ENCODE results near the gene BOK.
"Not testable (repeated sequence)": the region's sequence is repeated elsewhere in the genome, so short reads cannot be mapped to it uniquely, and the experiment has no call there.

Gene BOK

DNA sequence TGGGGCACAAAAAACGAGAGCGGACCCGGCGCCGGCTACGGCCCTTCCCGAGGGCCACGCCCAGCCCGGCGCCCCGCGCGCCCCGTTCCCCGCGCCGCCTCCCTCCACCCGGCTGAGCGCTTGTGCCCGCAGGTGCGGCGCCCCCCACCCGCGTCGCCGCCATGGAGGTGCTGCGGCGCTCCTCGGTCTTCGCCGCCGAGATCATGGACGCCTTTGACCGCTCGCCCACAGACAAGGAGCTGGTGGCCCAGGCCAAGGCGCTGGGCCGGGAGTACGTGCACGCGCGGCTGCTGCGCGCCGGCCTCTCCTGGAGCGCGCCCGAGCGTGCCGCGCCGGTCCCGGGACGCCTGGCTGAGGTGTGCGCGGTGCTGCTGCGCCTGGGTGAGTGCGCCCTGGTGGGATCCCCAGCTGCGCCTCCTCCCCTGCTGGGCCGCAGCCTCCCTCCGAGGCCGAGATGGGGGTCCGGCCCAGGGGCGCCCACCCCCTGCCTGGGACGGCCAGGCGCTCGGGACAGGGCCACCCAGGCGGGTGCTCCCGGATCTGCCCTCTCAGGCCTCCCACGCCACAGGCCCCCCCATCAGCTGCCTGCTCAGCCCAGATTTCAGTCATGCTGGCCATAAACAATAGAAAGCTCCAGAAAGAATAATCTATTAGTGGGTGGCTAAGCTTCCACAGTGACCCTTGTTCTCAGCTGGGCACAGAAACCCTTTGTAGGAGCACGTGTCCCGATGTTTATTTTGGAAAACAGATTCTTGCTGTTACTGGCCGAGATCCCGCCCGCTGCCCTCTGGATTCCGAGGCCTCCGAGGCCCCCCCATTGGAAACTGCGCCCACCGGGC is 997 bp downstream of the BOK start:
- no peak for DNase-seq

GRCh38 chr2:241560162-241560882 is 1.8 kb downstream of the BOK start:
- DNase-seq = no peak

DNA sequence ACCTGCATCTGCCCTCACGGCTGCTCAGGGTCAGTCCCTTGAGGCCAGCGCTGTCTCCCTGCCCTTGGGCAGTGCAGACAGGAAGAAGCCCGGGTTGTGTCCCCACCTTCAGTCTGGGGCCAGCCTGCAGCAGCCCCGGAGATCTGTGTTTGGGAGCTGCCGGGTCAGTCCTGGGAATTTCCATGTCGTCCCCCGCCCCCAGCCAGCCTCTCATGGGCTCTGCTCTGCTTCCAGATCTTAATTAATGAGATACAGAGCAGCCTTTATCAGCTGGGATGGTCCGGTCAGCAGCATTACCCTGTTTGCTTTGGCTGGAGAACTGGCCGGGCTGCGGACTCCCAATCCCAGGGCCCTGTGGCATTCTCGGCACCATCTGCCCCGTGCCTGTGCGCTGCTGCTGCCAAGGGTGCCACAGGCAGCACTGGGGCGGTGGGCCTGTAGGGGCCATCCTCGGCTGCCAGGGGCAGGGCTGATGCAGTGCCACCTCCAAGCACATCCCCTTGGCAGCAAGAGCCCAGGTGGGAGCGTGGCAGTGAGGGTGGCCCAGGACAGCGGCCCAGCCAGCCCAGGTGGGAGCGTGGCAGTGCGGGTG is 2.4 kb downstream of the BOK start:
- DNase-seq = no peak

DNA sequence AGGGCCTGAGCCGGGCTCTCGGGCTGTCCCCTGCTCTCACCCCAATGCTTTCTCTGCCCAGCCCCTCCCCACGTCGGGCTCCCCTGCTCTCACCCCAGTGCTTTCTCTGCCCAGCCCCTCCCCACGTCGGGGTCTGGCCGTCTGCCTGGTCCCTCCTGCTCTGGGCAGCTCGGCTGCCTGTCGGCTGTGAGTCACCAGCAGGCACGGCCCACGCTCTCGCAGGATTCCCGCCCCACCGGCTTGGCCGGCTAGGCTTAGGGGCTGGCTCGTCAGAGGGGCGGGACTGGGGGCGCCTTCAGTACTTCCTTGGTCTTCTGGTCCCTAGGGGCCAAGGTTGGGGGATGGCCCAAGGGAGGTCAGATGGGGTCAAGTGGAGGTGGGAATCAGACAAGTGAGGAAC is 3.3 kb downstream of the BOK start:
- no peak for DNase-seq

GRCh38 chr2:241562269-241562891 is 3.8 kb downstream of the BOK start:
- DNase-seq = no peak

DNA sequence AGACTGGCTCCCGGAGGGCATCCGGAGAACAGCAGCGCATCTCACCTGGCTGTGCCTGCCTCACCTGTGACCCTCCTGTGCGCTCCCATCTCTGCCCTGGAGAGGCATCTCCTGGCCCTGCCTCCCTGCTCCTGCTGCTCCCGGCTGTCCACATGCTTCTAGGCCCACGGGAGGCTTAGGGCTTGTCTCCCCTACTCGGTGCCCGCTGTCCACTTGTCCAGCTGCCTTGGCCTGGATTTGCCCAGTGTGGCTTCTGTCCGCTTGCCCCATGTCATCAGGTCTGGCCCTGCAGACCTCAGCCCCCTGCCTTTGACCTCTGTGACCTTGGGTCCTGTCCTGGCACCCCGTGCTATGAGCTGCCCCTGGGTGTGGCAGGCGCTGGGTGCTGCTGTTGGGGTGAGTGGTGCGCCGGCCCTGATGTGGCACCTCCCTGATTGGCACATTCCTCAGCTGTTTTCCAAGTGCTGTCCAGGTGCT is 4.5 kb downstream of the BOK start:
- DNase-seq = no peak

DNA sequence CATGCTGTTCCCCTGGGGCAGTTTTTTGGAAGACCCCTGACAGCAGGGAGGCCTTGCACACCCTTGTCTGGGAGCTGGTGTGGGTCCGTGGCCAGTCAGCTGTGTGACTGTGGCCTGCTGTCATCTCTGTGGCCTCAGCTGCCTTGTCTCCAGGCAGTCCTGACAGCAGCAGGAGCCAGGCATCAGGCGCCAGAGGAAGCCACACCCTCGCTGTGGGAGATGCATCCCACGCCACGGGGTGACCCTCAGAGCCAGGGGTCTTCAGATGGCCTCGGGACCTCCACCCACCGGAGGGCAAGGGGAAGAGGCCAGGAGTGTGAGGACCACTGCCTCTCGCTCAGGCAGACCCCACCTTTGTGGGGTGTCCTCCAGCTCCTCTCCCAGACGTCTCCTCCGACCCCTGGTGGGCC is 5.0 kb downstream of the BOK start:
- no peak for DNase-seq

DNA sequence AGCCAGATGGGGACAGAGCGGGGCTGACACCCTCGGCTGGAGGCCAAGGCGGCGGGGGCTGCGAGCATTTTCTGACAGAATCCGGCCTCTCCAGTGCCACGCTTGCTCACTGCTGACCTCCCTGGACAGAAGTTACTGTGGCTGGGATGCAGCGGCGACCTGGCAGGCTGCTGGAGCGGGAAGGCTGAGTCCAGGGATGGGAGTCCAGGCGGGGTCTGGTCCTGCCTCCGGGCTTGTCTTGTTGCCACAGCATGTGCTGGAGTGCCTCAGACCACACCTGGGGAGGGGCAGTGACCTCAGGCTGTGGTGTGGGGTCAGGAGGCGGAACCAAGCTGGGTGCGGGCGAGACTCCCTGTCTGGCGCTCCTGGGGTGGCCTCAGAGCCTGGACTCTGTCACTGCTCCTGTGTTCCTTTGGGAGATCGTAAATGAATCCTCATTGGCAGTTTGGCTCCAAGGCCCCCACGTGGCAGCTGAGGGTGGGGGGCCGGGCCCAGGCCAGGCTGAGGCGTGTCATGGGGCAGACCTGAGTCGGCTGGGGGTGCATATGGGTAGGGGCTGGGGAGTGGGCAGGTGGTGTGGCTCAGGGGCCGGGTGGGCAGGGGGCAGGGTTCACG is 5.5 kb downstream of the BOK start:
- no peak for DNase-seq

DNA sequence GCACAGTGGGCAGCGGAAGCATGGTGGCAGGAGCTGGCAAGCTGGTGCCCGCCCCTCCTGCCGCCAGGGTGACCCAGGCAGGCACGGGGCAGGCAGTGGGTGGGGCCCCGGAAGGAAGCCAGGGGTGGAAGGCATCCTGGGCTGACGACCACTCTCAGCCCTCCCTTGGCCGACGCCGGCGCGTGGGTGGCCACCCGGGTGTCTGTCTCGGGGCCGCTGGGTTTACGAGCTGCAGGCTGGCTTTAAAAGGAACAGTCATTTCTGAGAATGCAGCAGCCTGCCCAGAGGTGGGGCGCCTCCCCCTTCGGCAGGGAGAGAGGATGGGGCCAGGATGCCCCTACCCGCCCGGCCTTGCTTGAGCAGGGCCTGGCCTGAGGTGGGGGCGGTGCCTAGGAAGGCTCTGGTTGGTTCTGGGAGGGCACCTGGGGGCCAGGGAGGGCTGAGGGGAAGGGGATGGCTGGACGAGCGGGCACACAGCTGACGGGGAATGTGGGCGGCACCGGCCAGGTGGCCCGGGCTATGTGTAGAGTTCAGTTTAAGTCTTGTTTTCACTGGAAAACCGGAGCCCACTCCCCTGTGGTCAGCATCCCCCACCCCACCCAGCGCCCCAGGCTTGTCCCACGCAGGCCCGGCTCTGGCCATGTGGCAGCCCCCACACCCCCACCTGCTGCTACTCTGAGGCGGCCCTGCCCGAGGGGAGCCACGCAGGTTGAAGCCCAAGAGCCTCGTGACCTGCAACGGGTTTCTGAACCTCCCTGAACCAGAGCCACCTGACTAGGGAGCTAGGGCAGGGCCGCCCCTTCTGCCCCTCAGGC is 6.3 kb downstream of the BOK start:
- no peak for DNase-seq

DNA sequence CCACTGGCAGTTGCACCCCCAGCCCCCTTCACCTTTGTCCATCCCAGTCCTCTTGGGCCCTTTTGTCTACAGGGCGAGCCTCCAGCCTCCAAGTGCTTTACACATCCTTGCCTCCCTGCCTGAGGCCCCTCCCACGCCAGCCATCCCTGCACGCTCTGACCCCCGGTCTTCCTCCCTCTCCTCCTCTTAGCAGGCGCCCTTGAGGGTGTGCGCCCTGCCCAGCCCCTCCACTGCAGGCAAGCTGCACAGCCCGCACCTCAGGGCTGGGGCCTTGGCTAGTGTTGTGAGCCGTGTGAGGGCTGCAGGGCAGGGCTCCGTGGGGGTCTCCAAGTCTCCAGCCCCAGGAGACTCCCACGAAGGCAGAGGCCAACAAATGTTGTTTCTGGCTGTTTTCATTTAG is 6.9 kb downstream of the BOK start:
- no peak for DNase-seq

GRCh38 chr2:241566021-241566420 is 7.5 kb downstream of the BOK start:
- not testable (repeated sequence) for DNase-seq

DNA sequence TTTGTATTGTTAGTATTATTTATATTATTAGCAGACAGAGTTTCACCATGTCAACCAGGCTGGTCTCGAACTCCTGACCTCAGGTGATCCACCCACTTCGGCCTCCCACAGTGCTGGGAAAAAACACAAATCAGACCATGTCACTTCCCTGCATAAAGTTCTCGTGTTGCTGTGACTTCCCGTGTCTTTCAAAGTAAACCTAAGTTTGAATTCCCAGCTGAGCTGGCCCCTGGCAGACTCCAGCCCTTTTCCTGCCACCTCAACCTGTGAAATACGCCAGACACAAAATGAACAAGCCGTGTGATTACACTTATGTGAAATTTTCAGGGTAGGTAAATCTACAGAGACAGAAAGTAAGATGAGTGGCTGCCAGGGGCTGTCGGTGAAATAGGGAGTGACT is 7.9 kb downstream of the BOK start:
- DNase-seq = no peak

DNA sequence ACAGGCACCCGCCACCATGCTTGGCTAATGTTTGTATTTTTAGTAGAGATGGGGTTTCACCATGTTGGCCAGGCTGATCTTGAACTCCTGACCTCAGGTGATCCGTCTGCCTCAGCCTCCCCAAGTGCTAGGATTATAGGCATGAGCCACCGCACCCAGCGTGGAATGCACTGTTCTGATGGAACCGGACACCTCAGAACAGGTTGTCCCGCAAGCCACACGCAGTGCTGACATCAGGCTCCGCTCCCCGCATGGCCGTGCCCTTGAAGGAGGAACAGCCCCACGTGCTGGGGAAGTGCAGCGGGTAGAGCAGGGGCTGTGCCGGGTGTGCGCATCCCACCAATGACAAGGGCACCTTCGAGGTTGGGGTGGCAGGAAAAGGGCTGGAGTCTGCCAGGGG is 8.7 kb downstream of the BOK start:
- not testable (repeated sequence) for DNase-seq

DNA sequence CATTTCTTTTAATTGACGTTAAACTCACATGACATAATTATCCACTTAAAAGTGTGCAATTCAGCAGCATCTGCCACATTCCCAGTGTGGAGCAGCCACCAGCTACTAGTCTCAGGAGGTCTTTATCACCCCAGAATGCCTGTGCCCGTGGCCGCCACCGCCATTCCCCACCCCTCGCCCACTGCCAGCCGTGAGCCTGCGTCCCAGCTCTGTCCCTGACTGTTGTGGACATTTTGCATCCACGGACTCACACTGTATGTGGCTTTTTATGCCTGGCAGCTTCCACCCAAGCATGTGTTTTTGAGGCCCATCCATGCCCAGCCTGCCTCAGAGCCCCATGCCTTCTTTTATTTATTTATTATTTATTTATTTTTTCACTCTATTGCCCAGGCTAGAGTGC is 9.2 kb downstream of the BOK start:
- no peak for DNase-seq

DNA sequence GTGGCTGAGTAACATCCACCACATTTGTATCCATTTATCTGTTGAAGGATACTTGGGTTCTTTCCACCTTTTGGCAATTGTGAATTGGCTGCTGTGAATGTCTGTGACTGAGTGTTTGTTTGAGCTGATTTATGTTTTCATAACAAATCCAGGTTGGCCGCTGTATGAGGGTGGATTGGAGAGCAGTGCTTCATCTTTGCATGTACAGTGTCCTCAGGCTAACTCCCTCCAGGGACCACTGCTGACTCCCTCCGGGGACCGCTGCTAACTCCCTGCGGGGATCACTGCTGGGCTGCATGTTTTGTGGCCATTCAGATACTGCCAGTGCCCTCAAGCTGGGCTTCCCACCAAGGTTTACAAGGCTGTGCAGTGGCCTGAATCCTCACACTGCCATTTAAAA is 10.2 kb downstream of the BOK start:
- no peak for DNase-seq

DNA sequence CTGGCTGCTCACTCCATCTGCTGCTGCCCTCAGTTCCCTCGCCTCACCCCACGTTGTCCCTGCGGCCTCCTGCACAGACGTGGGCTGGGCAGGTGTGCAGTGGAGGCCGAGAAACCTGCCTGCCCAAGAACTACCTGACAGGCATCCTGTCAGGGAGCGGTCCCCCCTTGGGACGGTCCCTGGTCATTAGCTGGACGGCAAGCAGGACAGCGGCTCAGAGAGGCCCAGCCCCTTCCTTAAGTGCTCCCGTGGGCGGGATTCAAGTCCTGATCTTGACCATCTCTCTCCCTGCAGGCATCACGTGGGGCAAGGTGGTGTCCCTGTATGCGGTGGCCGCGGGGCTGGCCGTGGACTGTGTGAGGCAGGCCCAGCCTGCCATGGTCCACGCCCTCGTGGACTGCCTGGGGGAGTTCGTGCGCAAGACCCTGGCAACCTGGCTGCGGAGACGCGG is 11.3 kb downstream of the BOK start:
- DNase-seq = no peak

DNA sequence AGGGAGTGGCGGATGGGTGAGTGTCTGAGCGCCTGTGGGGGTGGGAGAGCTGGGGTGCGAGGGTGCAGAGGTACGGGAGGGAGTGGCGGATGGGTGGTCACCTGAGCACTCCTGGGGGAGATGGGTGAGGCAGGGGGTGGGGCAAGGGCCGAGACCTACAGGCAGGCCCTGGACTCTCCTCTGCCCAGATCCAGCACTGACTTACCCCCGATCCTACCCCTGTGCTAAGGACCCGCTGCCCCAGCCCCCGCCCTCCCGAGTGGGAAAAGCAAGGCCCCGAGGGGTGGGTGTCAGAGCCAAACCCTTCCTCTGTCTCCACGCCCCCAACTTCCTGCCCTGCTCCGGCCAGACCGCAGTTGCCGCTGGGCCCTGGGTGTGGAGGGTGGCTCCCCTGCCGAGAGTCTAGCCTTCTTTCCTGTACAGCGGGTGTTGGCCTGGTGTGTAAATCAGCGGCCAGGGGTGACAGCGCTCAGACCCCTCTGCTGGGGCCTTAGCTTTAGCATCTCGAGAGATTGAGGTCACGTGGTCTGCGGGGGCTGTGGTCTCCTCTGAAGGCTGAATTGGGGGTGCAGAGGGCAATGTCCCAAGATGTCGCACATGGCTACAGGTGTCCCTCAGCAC is 12.5 kb downstream of the BOK start:
- no peak for DNase-seq

DNA sequence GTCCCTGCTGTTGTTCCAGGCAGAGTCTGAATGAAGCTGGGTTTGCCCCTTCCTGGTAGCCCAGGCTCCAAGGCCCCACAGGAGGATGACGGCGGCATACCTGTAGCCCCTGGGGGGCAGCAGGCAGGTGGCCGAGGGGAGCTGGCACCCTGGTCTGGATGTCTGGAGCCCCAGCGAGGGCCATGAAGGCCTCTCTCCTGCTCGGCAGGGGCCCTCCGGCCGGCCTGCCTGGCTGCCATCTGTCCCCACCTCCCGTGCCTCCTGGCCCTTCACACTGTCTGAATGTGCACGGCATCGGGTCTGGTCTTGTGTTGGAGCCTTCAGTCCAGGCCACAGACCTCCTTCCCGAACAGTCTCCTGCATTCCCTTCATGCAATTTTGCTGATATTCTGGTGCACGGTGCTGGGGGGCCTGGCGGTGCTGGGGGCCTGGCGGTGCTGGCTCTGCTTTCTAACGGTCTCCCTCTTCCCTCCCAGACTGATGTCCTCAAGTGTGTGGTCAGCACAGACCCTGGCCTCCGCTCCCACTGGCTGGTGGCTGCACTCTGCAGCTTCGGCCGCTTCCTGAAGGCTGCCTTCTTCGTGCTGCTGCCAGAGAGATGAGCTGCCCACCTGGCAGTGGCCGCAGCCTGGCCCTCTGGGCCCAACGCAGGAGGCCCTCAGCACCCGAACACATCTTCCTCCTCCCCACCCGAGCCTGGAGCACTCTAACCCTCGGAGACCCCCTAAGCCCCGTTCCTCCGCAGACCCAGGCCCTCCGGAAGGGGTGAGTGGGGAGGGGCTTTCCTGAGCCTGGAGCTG is 13.5 kb downstream of the BOK start:
- no peak for DNase-seq

GRCh38 chr2:241572915-241573651 is 14.5 kb downstream of the BOK start:
- DNase-seq = not testable (repeated sequence)

DNA sequence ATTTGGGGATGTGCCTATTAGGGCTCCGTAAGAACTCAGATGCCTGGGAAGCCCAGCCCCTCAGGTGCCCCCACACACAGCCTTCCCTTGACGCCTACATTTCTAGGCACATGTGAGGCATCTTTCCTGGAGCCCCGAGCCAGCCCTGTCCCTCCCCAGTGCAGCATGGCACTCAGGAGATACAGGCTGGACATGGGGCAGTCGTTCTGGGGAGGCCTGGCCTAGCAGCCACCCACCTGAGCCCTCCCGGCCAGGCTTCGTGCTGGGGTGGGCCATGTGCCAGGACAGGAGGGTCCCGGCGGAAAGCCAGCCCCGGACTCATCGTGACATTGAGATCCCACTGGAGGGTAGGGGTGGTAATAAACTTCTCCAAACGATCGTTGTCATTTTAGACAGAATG is 15.2 kb downstream of the BOK start:
- no peak for DNase-seq

All from KG1 (cell line).